GM12872 (cell line): ENCODE data around the gene CRYBG1.

Experiments
- CTCF ChIP-seq: IDR thresholded peaks from 3 replicates; pipeline ENCODE4 v1.5.1; 2011; ENCODE audit warnings: low read depth, mild to moderate bottlenecking, low read length, moderate library complexity; ENCODE audit not compliant: insufficient read depth

Gene CRYBG1

GRCh38 chr6:106360410-106360988 lies at the start of gene CRYBG1:
Gene CRYBG1, plus strand, starts transcription at chr6:106360717. Its CDS starts 192 bp downstream, at chr6:106360909.
- peak; percentile 79 for TF ChIP-seq CTCF

- no peak for TF ChIP-seq CTCF
Observed at GRCh38 chr6:106315765-106316374, 44.6 kb upstream of the CRYBG1 start.

GRCh38 chr6:106316375-106316766 lies 44.1 kb upstream of the CRYBG1 start:
- no peak for TF ChIP-seq CTCF

GRCh38 chr6:106318061-106318460 lies 42.5 kb upstream of the CRYBG1 start:
- no peak for TF ChIP-seq CTCF

GRCh38 chr6:106318851-106319250 lies 41.7 kb upstream of the CRYBG1 start:
- TF ChIP-seq CTCF, result no peak

GRCh38 chr6:106321940-106322339 lies 38.6 kb upstream of the CRYBG1 start:
- TF ChIP-seq CTCF, result no peak

- TF ChIP-seq CTCF, result no peak
Observed at GRCh38 chr6:106324726-106325335, 35.7 kb upstream of the CRYBG1 start.
